Right atrium auricular region (tissue), 2 donors: ENCODE results near the gene SLC66A3. TPM values are rescaled to one million over a fixed set of nuclear protein-coding genes. Genes with fewer than 3 reads are reported as not detected.

Experiments used
- DNase-seq: peaks from one replicate; pipeline ENCODE4 v3.0.0-alpha.2; 2019; ENCODE audit warnings: low spot score
- H3K27ac ChIP-seq, 2 donors: fragments of 200-600 bp; sonication (generic); 1 replicate in 1 of 2; 2 replicates in 1 of 2; pipeline ENCODE4 v1.5.1; 2016 to 2019
- H3K27me3 ChIP-seq, 2 donors: fragments of 200-600 bp; sonication (generic); one replicate each; pipeline versions ENCODE4 v1.5.1 to v1.6.0; 2017 to 2019
- H3K36me3 ChIP-seq: fragments of 200-600 bp; sonication (generic); one replicate; pipeline ENCODE4 v1.5.1; 2016
- H3K4me1 ChIP-seq, 2 donors: fragments of 200-600 bp; sonication (generic); one replicate each; pipeline versions ENCODE4 v1.5.1 to v1.6.0; 2017 to 2019
- H3K4me3 ChIP-seq, 2 donors: fragments of 200-600 bp; sonication (generic); 1 replicate in 1 of 2; 2 replicates in 1 of 2; pipeline ENCODE4 v1.5.1; 2017 to 2019; ENCODE audit warnings: mild to moderate bottlenecking in 1 of 2, moderate library complexity in 1 of 2
- H3K9me3 ChIP-seq, 2 donors: fragments of 200-600 bp; sonication (generic); one replicate each; pipeline ENCODE4 v1.5.1; 2019
- total RNA-seq, 2 donors: library from RNA; depleted of rRNA; stranded (reverse); fragments of >200 nt; gene quantifications; one replicate each; pipeline ENCODE4 v1.1.0, GENCODE V29; 2016
- TF ChIP-seq, protein P1 (sequence below), 2 donors: fragments of 200-600 bp; sonication (generic); IDR thresholded peaks; one replicate each; pipeline ENCODE4 v1.5.1; 2019; ENCODE audit warnings: antibody characterized with exemption in 2 of 2

Gene SLC66A3
- total RNA-seq, 2 donors from 2014 or later: 18.7 to 19.2 TPM

DNA sequence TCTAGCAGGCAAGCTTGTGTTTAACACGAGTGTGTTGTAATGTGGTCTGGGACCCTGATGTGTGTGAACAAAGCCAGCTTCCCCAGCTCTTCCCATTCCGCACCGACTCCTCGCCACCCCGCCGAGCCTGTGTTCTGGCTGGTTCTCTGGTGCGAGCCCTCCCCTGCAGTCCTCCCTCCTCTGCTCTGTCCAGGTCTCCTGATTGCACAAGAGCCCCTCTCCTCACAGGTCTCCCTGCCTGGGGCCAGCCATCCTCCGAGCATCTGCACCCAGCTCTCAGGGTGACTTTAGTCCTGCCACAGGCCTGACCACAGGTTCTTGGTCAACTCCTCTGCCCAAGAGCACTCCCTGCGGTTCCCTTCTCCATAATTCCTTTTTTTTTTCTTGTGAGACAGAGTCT lies 13.2 kb downstream of the SLC66A3 start:
- no peak for DNase-seq

DNA sequence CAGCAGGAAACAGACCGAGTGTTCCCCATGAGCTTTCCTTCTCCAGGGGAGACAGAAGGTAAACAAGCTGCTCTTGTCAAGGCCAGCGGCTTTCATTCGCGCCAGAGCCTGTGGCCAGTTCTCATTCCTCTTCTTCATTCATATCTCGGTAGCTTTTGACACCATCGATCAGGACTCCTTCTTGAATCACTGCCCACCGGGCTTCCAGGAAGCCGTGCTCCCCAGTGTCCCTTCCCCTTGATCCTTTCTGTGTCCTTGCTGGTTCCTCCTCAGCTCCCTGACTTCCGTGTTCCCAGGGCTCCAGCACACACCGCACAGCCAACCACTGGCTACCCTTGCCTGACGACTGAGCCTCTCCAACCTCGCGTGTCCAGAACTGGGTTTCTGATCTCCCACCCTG lies 14.1 kb downstream of the SLC66A3 start:
- no peak overlapping the region for H3K4me3 ChIP-seq
- no peak overlapping the region for H3K27ac ChIP-seq
- TF ChIP-seq, protein P1, sequence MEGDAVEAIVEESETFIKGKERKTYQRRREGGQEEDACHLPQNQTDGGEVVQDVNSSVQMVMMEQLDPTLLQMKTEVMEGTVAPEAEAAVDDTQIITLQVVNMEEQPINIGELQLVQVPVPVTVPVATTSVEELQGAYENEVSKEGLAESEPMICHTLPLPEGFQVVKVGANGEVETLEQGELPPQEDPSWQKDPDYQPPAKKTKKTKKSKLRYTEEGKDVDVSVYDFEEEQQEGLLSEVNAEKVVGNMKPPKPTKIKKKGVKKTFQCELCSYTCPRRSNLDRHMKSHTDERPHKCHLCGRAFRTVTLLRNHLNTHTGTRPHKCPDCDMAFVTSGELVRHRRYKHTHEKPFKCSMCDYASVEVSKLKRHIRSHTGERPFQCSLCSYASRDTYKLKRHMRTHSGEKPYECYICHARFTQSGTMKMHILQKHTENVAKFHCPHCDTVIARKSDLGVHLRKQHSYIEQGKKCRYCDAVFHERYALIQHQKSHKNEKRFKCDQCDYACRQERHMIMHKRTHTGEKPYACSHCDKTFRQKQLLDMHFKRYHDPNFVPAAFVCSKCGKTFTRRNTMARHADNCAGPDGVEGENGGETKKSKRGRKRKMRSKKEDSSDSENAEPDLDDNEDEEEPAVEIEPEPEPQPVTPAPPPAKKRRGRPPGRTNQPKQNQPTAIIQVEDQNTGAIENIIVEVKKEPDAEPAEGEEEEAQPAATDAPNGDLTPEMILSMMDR (IDR thresholded peaks at IDR 0.05): no peak
- no peaks in the 10 kb centered on the region for H3K9me3 ChIP-seq
- DNase-seq: no peak
- H3K27me3 ChIP-seq: no peaks in the 10 kb centered on the region
- H3K36me3 ChIP-seq: no peaks in the 10 kb centered on the region
- no peaks in the 10 kb centered on the region for H3K4me1 ChIP-seq

More for the DNA sequence above, 13.2 kb downstream of the SLC66A3 start:
- H3K27ac ChIP-seq: no peak overlapping the region
- H3K27me3 ChIP-seq: no peaks in the 10 kb centered on the region
- no peaks in the 10 kb centered on the region for H3K4me1 ChIP-seq
- no peaks in the 10 kb centered on the region for H3K9me3 ChIP-seq
- no peak overlapping the region for H3K4me3 ChIP-seq
- no peaks in the 10 kb centered on the region for H3K36me3 ChIP-seq
- TF ChIP-seq, protein P1 (IDR thresholded peaks at IDR 0.05): no peak

DNA sequence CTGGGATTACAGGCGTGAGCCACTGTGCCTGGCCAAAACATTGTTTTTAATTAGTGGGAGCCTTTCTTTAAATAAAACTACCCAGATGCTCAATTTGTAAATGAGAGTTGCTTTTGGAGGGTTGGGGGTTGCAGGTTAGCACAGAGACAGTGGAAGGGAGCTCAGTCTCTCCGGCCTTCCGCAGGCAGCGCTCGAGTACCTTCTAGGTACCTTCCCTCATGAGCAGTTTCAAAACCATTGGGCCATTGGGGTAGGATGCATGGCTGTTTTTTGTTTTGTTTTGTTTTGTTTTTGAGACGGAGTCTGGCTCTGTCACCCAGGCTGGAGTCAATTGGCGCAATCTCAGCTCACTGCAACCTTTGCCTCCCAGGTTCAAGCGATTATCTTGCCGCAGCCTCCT lies 19.0 kb downstream of the SLC66A3 start:
- H3K27me3 ChIP-seq: no peaks in the 10 kb centered on the region
- no peak overlapping the region for H3K4me3 ChIP-seq

DNA sequence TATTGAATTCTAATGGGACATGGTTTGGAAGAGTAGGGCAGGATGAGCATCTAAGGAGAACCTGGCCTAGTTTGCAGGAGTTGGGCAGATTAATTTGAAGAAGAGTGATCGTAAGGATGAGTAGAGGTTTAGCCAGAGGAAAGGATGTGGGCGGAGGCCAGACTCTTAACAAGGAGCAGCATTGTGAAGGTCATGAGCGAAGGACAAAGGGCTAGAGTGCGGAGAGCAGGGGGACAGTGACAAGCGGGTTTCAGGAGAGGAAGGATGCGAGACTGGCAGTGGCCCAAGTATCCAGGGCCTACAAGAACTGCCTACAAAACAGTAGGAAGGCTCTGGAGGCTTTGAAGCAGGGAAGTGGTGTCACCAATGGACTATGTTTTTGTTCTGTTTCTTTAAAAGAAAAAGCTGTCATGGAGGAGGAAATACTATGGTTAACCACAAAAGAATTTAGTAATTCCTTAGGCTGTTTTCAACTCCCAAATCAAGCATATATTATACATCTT lies 20.1 kb downstream of the SLC66A3 start:
- no peak for DNase-seq
- H3K9me3 ChIP-seq: no peaks in the 10 kb centered on the region
- TF ChIP-seq, protein P1 (IDR thresholded peaks at IDR 0.05): no peak
- H3K27ac ChIP-seq: no peak overlapping the region
- no peaks in the 10 kb centered on the region for H3K27me3 ChIP-seq
- no peaks in the 10 kb centered on the region for H3K4me1 ChIP-seq
- H3K36me3 ChIP-seq: no peaks in the 10 kb centered on the region
- no peak overlapping the region for H3K4me3 ChIP-seq

More for the DNA sequence above, 19.0 kb downstream of the SLC66A3 start:
- no peaks in the 10 kb centered on the region for H3K4me1 ChIP-seq
- H3K36me3 ChIP-seq: no peaks in the 10 kb centered on the region
- no peaks in the 10 kb centered on the region for H3K9me3 ChIP-seq
- TF ChIP-seq, protein P1 (IDR thresholded peaks at IDR 0.05): no peak
- no peak overlapping the region for H3K27ac ChIP-seq
- no peak for DNase-seq

DNA sequence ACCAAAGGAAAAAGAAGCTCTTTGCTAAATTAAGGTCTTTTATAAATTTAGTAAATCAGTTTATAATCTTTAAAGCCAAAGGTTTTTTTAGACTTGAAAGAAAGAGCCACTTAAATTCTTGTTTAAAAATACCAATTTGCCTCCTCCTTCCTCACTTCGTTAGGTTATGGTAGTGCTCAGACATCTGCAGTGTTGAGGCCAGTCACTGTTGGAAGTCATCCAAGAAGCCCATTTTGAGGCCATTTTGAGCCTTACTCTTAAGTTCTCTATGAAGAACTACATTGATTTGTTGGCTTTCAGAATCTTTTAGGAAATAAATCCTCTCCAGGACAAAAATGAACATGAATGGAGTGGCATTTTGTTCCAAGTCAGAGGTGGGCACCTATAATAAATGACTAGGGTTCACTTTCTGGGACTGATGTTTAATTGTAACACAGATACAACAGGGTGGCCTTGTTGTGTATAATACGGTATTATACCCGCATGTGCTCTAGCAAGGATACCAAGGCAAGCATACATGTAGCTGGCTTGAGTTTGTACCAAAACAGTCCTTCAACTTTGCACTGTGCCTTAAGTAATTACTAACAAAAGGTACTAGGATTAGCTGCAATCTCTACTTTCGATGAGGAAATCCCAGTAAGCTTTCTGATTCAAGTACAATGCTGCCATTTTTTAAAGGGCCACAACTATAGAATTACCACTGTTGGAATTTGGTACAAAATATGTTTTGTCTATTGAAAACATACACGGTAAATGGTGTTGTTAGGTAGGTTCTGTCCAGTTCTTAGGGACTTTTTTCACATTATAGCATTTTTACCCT lies 22.8 kb downstream of the SLC66A3 start:
- Histone ChIP-seq H3K4me3 (no peak overlapping the region), H3K27ac (no peak overlapping the region), H3K4me1 (no peaks in the 10 kb centered on the region), H3K9me3 (no peaks in the 10 kb centered on the region), H3K36me3 (peaks cover 5% of the 10 kb centered on the region), H3K27me3 (no peaks in the 10 kb centered on the region)
- TF ChIP-seq, protein P1 (IDR thresholded peaks at IDR 0.05): no peak
- no peak for DNase-seq
